WTC11 (cell line): Measurements from ENCODE around the gene DCXR.

Source experiments
- CBFB ChIP-seq: sonication (generic); formaldehyde crosslinking; IDR thresholded peaks from 2 replicates; pipeline ENCODE4 v1.8.1; 2022; ENCODE audit warnings: mild to moderate bottlenecking, low read depth, missing genetic modification reagents
- CREB1 ChIP-seq: sonication (generic); formaldehyde crosslinking; IDR thresholded peaks from 2 replicates; pipeline ENCODE4 v1.8.0; 2023; ENCODE audit warnings: mild to moderate bottlenecking, missing genetic modification reagents
- CTCF ChIP-seq: fragments of 200-600 bp; IDR thresholded peaks from 2 replicates; pipeline ENCODE4 v1.8.0; 2022; ENCODE audit warnings: antibody characterized with exemption
- FOXP1 ChIP-seq: sonication (generic); formaldehyde crosslinking; IDR thresholded peaks from 2 replicates; pipeline ENCODE4 v1.8.0; 2022; ENCODE audit warnings: missing genetic modification reagents, mild to moderate bottlenecking, moderate library complexity, borderline replicate concordance
- GTF2I ChIP-seq: fragments of 250-450 bp; sonication (Bioruptor Pico); conservative IDR thresholded peaks from 2 replicates; pipeline ENCODE4 v1.4.0; 2021; ENCODE audit warnings: mild to moderate bottlenecking
- IRF2 ChIP-seq: sonication (generic); formaldehyde crosslinking; IDR thresholded peaks from 2 replicates; pipeline ENCODE4 v1.8.0; 2022; ENCODE audit warnings: low read depth, missing genetic modification reagents, borderline replicate concordance
- NFATC4 ChIP-seq: fragments of 250-450 bp; sonication (Bioruptor Pico); IDR thresholded peaks from 2 replicates; pipeline ENCODE4 v1.9.0; 2021; ENCODE audit warnings: mild to moderate bottlenecking
- NFE2L1 ChIP-seq: sonication (generic); formaldehyde crosslinking; IDR thresholded peaks from 2 replicates; pipeline ENCODE4 v1.8.1; 2023; ENCODE audit warnings: missing genetic modification reagents
- RELA ChIP-seq: sonication (generic); formaldehyde crosslinking; IDR thresholded peaks from 2 replicates; pipeline ENCODE4 v1.8.1; 2022; ENCODE audit warnings: missing genetic modification reagents, mild to moderate bottlenecking, borderline replicate concordance
- ZBTB43 ChIP-seq: sonication (generic); formaldehyde crosslinking; IDR thresholded peaks from 2 replicates; pipeline ENCODE4 v1.8.1; 2023; ENCODE audit warnings: mild to moderate bottlenecking, missing genetic modification reagents
- ZNF317 ChIP-seq: sonication (generic); formaldehyde crosslinking; IDR thresholded peaks from 2 replicates; pipeline ENCODE4 v1.8.1; 2023; ENCODE audit warnings: low read depth, mild to moderate bottlenecking, moderate library complexity, missing genetic modification reagents, borderline replicate concordance

DNA sequence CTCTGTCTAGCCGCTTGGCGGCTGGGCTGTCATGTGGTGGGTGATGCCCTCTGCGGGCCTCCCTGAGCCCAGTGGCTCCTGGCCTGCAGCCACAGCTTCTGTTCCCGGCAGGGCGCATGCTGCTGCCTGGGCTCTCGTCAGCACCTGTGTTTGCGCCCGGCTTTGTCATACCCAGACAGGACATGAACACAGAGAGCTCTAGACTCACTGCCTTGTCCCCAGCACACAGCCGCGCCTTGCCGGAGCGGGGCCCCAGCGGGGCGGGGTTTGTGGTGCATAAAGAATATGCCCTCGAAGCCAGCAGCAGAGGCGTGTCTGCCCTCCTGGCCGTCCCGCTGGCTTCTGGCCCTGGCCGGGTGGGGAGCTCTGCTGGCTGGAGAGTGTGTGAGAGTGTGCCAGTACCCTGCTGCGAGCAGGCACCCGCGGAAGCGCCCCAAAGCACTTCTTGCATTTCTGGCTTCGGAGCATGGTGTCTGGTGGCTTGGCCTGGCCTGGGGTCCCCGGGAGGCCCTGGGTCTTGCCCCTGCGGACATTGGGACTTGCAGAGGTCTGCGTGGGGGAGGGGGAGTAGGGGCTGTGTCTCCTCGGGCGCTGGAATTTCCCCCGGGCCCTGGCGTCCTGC, 45.7 kb downstream of the DCXR start:
- TF ChIP-seq ZBTB43 (CRISPR knock-in tag): no peak
- no peak for TF ChIP-seq RELA (CRISPR knock-in tag)
- no peak for TF ChIP-seq CTCF
- TF ChIP-seq IRF2: no peak
- no peak for TF ChIP-seq NFE2L1 (CRISPR knock-in tag)
- no peak for TF ChIP-seq CBFB (CRISPR knock-in tag)
- TF ChIP-seq FOXP1 (CRISPR knock-in tag): no peak
- no peak for TF ChIP-seq GTF2I (CRISPR knock-in tag)
- no peak for TF ChIP-seq ZNF317 (CRISPR knock-in tag)
- no peak for TF ChIP-seq NFATC4 (CRISPR knock-in tag)
- TF ChIP-seq CREB1 (CRISPR knock-in tag): no peak
